Activated CD4-positive, alpha-beta T cell treated with anti-CD3 and anti-CD28 coated beads, Interleukin-2, amount 10 ng/mL, durations not matched to agents 7 days and 5 days (primary cell): ENCODE results near the gene MED20. TPM values are rescaled to one million over a fixed set of nuclear protein-coding genes. Genes with fewer than 3 reads are reported as not detected.

ENCODE experiments used
- CTCF ChIA-PET: fragments of 350-600 bp; sonication (Branson Sonifier 250); formaldehyde crosslinking; loops from one replicate; lab custom pipeline; 2021; ENCODE audit warnings: antibody characterized with exemption; lab: Charles Lee
- POLR2A ChIA-PET: fragments of 350-600 bp; sonication (Branson Sonifier 250); formaldehyde crosslinking; loops from one replicate; lab custom pipeline; 2021; ENCODE audit warnings: antibody characterized with exemption; lab: Charles Lee
- DNase-seq: peaks from one replicate; pipeline ENCODE4 v3.0.0-alpha.2; 2020
- H3K27ac Mint-ChIP-seq: one replicate; pipeline ENCODE4 v1.8.0; 2021; ENCODE audit warnings: mild to moderate bottlenecking, moderate library complexity, mixed read lengths
- H3K27me3 Mint-ChIP-seq: one replicate; pipeline ENCODE4 v1.8.0; 2021; ENCODE audit warnings: mixed read lengths
- H3K36me3 Mint-ChIP-seq: one replicate; pipeline ENCODE4 v1.8.0; 2021; ENCODE audit warnings: low read depth, mixed read lengths
- H3K4me1 Mint-ChIP-seq: one replicate; pipeline ENCODE4 v1.8.0; 2021; ENCODE audit warnings: mixed read lengths
- H3K4me3 Mint-ChIP-seq: one replicate; pipeline ENCODE4 v1.8.0; 2021; ENCODE audit warnings: mild to moderate bottlenecking, moderate library complexity, mixed read lengths
- H3K9me3 Mint-ChIP-seq: one replicate; pipeline ENCODE4 v1.8.0; 2021; ENCODE audit warnings: mixed read lengths
- total RNA-seq, 2 experiments: library from RNA; stranded (reverse); gene quantifications; one replicate each; pipeline ENCODE4 v1.2.3, GENCODE V29; 2021

The MED20 gene
- total RNA-seq, 2 experiments from 2014 or later, result 18.6 to 22.7 TPM

- CTCF ChIA-PET, result interaction anchor here (0.8 to 1.6 kb wide), 4 partner anchors 11 to 176 kb away, joined by 3 read pairs; partner anchors contain the start of genes TAF8 and TOMM6
- POLR2A ChIA-PET, result no interaction called here
- Mint-ChIP-seq H3K4me3 (no peak overlapping the region), H3K27ac (no peak overlapping the region), H3K27me3 (no peaks in the 10 kb centered on the region), H3K9me3 (no peaks in the 10 kb centered on the region), H3K36me3 (no peaks in the 10 kb centered on the region), H3K4me1 (no peaks in the 10 kb centered on the region)
- no peak for DNase-seq
Measured at GRCh38 chr6:41874741-41875140, 46.2 kb downstream of the MED20 start.

GRCh38 chr6:41872147-41872546, 48.8 kb downstream of the MED20 start:
- Mint-ChIP-seq H3K27ac (no peak overlapping the region), H3K9me3 (no peaks in the 10 kb centered on the region), H3K4me3 (no peak overlapping the region), H3K4me1 (no peaks in the 10 kb centered on the region), H3K27me3 (no peaks in the 10 kb centered on the region), H3K36me3 (no peaks in the 10 kb centered on the region)
- POLR2A ChIA-PET, result no interaction called here
- no peak for DNase-seq
- CTCF ChIA-PET, result interaction anchor here (1.0 kb wide), 2 partner anchors 49 to 172 kb away, joined by 3 to 4 read pairs; partner anchors contain the start of genes BYSL and MED20

GRCh38 chr6:41871691-41872090, 49.2 kb downstream of the MED20 start:
- no peak for DNase-seq
- Mint-ChIP-seq H3K27me3 (no peaks in the 10 kb centered on the region), H3K27ac (no peak overlapping the region), H3K36me3 (no peaks in the 10 kb centered on the region), H3K4me3 (no peak overlapping the region), H3K4me1 (no peaks in the 10 kb centered on the region), H3K9me3 (no peaks in the 10 kb centered on the region)
- CTCF ChIA-PET, result interaction anchor here (0.7 to 1.6 kb wide), 4 partner anchors 49 to 265 kb away, joined by 3 to 5 read pairs (median 4); partner anchors contain the start of genes BYSL and MED20
- POLR2A ChIA-PET, result no interaction called here

- H3K27me3 Mint-ChIP-seq, result no peaks in the 10 kb centered on the region
- H3K9me3 Mint-ChIP-seq, result no peaks in the 10 kb centered on the region
- no peaks in the 10 kb centered on the region for H3K4me1 Mint-ChIP-seq
- no peak for DNase-seq
- no peak overlapping the region for H3K27ac Mint-ChIP-seq
- ChIA-PET POLR2A (interaction anchor here (0.6 kb wide), 1 partner anchor 78 kb away, joined by 3 read pairs; no protein-coding TSS in a partner anchor), CTCF (interaction anchor here (0.6 to 1.1 kb wide), 3 partner anchors 8 to 309 kb away, joined by 3 to 4 read pairs (median 3); no protein-coding TSS in a partner anchor)
- no peak overlapping the region for H3K4me3 Mint-ChIP-seq
- no peaks in the 10 kb centered on the region for H3K36me3 Mint-ChIP-seq
Measured at GRCh38 chr6:41859356-41859755, 61.6 kb downstream of the MED20 start.

GRCh38 chr6:41858703-41859102, 62.2 kb downstream of the MED20 start:
- Mint-ChIP-seq H3K27me3 (no peaks in the 10 kb centered on the region), H3K9me3 (no peaks in the 10 kb centered on the region), H3K4me3 (no peak overlapping the region), H3K36me3 (no peaks in the 10 kb centered on the region), H3K4me1 (no peaks in the 10 kb centered on the region), H3K27ac (no peak overlapping the region)
- no peak for DNase-seq
- ChIA-PET POLR2A (interaction anchor here (0.6 kb wide), 1 partner anchor 78 kb away, joined by 3 read pairs; no protein-coding TSS in a partner anchor), CTCF (no interaction called here)

Other genes starting within 250 kb of the MED20 start
- 10 to 100 TPM in 1 of 2 experiments, 1 to 10 TPM in 1; 9.7 to 12.5 TPM for gene TFEB, start 185.5 kb downstream of the MED20 start, total RNA-seq
- gene PGC, start 173.7 kb downstream of the MED20 start, total RNA-seq, result not detected
- gene FRS3, start 141.2 kb downstream of the MED20 start, total RNA-seq, result 1 to 10 TPM; 4.6 TPM
- not detected for gene PRICKLE4, start 140.4 kb downstream of the MED20 start, total RNA-seq
- 100 to 1,000 TPM; 167 to 202 TPM for gene TOMM6, start 133.4 kb downstream of the MED20 start, total RNA-seq
- gene USP49, start 25.8 kb downstream of the MED20 start, total RNA-seq, result 1 to 10 TPM; 6.3 to 7.0 TPM
- 10 to 100 TPM; 29.3 to 29.8 TPM for gene BYSL, start 360 bp upstream of the MED20 start, total RNA-seq
- gene CCND3, start 20.7 kb upstream of the MED20 start, total RNA-seq, result 100 to 1,000 TPM; 461 to 520 TPM
- gene TAF8, start 129.4 kb upstream of the MED20 start, total RNA-seq, result 10 to 100 TPM; 53.2 to 60.2 TPM
- under 1 TPM in 1 of 2 experiments, not detected in 1; 0.02 TPM for gene C6orf132, start 221.5 kb upstream of the MED20 start, total RNA-seq